Progenitor cell of endocrine pancreas (in vitro differentiated cells): ENCODE results near the gene APOOL. TPM values are rescaled to one million over a fixed set of nuclear protein-coding genes. Genes with fewer than 3 reads are reported as not detected.

Experiments used
- DNase-seq: peaks from one replicate; pipeline ENCODE4 v3.0.0; 2021; ENCODE audit warnings: low spot score; ENCODE audit not compliant: unreplicated experiment
- H3K27ac Mint-ChIP-seq: 2 replicates; pipeline ENCODE4 v1.8.0; 2021; ENCODE audit warnings: mild to moderate bottlenecking, moderate library complexity, mixed read lengths
- H3K27me3 Mint-ChIP-seq: 2 replicates; pipeline ENCODE4 v1.8.0; 2021; ENCODE audit warnings: mixed read lengths
- H3K36me3 Mint-ChIP-seq: 2 replicates; pipeline ENCODE4 v1.8.0; 2022; ENCODE audit warnings: mixed read lengths; ENCODE audit not compliant: insufficient read depth
- H3K4me1 Mint-ChIP-seq: 2 replicates; pipeline ENCODE4 v1.8.0; 2021; ENCODE audit warnings: low read depth, mixed read lengths
- H3K4me3 Mint-ChIP-seq: 2 replicates; pipeline ENCODE4 v1.8.0; 2021; ENCODE audit warnings: low read depth, mild to moderate bottlenecking, moderate library complexity, mixed read lengths
- H3K9me3 Mint-ChIP-seq: 2 replicates; pipeline ENCODE4 v1.8.0; 2021; ENCODE audit warnings: low read depth, mixed read lengths
- total RNA-seq: library from RNA; stranded (reverse); gene quantifications from 2 replicates; pipeline ENCODE4 v1.2.1, GENCODE V29; 2021
- TF ChIP-seq, protein P1 (sequence below): fragments of 200-600 bp; sonication (generic); IDR thresholded peaks from one replicate; pipeline ENCODE4 v1.5.0; 2021; ENCODE audit warnings: antibody characterized with exemption, mild to moderate bottlenecking; ENCODE audit not compliant: unreplicated experiment

APOOL gene
- total RNA-seq, 1 donor from 2014 or later, result 22.3 TPM

DNA sequence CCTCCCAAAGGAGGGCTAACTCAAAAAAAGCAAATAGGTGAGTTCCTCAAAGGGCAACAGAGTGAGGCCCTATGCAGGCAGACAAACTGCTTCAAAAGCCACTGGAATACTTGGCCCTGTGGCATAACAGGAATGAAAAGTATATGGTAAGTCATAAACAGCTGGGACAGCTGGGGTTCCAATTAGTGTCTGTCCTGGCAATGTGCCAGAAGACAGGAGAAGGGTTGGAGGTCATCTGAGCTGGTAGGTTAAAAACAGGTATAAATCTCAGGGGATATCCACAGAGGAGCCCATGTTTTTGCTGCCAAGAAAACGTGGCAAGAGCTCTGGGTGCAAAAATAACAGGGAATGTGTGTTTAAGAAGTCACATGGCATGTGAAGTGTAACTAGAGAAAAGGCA is 111.6 kb downstream of the APOOL start:
- Mint-ChIP-seq H3K9me3 (peaks cover 13% of the 10 kb centered on the region), H3K27ac (no peak overlapping the region), H3K4me1 (peaks cover 1% of the 10 kb centered on the region), H3K4me3 (no peak overlapping the region), H3K27me3 (no peaks in the 10 kb centered on the region), H3K36me3 (no peaks in the 10 kb centered on the region)
- no peak for DNase-seq
- TF ChIP-seq, protein P1, sequence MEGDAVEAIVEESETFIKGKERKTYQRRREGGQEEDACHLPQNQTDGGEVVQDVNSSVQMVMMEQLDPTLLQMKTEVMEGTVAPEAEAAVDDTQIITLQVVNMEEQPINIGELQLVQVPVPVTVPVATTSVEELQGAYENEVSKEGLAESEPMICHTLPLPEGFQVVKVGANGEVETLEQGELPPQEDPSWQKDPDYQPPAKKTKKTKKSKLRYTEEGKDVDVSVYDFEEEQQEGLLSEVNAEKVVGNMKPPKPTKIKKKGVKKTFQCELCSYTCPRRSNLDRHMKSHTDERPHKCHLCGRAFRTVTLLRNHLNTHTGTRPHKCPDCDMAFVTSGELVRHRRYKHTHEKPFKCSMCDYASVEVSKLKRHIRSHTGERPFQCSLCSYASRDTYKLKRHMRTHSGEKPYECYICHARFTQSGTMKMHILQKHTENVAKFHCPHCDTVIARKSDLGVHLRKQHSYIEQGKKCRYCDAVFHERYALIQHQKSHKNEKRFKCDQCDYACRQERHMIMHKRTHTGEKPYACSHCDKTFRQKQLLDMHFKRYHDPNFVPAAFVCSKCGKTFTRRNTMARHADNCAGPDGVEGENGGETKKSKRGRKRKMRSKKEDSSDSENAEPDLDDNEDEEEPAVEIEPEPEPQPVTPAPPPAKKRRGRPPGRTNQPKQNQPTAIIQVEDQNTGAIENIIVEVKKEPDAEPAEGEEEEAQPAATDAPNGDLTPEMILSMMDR, result no peak

DNA sequence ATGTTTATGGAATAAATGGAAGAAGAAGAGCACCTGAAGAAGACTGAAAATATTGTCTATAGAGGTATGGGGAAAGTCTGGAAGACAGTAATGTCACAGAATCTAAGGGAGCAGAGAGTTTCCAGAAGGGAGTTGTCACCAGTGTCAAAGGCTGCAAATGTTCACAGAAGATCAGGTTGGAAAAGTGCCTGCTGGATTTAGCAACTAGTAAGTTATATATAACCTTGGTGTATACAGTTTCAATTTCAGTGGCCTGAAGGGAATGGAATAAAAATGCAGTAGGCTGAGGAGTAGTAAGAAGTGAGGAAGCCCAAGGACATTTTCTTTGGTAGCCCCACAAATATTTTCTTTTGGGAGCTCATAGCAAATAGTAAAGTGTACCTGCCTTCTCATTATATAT is 132.7 kb downstream of the APOOL start:
- TF ChIP-seq, protein P1, result no peak
- DNase-seq, result no peak
- Mint-ChIP-seq H3K4me1 (no peaks in the 10 kb centered on the region), H3K27ac (no peak overlapping the region), H3K4me3 (no peak overlapping the region), H3K9me3 (peaks cover 17% of the 10 kb centered on the region), H3K36me3 (no peaks in the 10 kb centered on the region), H3K27me3 (no peaks in the 10 kb centered on the region)

DNA sequence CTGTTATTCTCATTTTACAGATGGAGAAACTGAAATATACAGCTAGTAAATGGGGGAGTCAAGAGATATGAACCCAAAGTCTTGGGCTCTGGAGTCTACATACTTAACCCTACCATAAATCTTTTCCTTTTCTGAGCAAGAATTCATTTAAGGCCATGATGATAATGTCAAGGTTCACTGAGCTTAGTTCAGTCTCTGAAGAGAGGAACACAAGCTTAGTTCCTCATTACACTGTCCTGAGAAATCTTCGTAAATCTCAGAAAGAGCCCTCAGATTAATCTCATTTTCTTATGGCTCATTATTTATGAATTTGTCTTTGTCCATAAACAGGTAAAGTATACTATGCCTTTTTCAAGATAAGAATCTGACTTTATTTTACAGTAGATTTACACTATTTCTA is 135.7 kb downstream of the APOOL start:
- no peaks in the 10 kb centered on the region for H3K27me3 Mint-ChIP-seq
- H3K27ac Mint-ChIP-seq, result no peak overlapping the region
- peaks cover 9% of the 10 kb centered on the region for H3K9me3 Mint-ChIP-seq
- TF ChIP-seq, protein P1, result no peak
- H3K4me3 Mint-ChIP-seq, result no peak overlapping the region
- no peaks in the 10 kb centered on the region for H3K4me1 Mint-ChIP-seq
- no peak for DNase-seq
- no peaks in the 10 kb centered on the region for H3K36me3 Mint-ChIP-seq

DNA sequence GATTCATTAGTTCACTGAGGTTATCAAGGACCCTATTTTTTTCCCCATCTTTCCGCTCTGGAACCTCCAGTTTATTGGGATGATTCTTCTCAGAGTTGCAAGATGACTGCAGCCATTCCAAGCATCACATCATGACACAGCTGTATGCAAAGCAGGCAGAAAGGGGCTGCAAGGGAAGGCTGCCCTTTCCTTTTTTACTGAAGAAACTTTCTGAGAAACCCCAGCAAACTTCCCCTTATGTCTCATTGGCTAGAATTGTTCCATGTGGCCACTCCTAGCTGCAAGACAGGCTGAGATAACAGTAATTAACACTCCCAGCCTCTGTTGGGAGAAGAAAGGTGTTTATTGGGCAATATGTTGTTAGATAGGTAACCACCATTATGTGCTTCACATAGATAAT is 137.3 kb downstream of the APOOL start:
- no peaks in the 10 kb centered on the region for H3K4me1 Mint-ChIP-seq
- H3K9me3 Mint-ChIP-seq, result peaks cover 5% of the 10 kb centered on the region
- H3K36me3 Mint-ChIP-seq, result no peaks in the 10 kb centered on the region
- no peaks in the 10 kb centered on the region for H3K27me3 Mint-ChIP-seq
- no peak for DNase-seq
- no peak overlapping the region for H3K27ac Mint-ChIP-seq
- TF ChIP-seq, protein P1, result no peak
- no peak overlapping the region for H3K4me3 Mint-ChIP-seq

Other genes with a start within 250 kb of the APOOL start
- gene SATL1, start 239.9 kb downstream of the APOOL start, total RNA-seq, result 0.36 and 0.51 TPM in 2 replicates
- 36.0 and 36.2 TPM in 2 replicates for gene ZNF711, start 240.1 kb downstream of the APOOL start, total RNA-seq